HepG2 (cell line): ENCODE measurements around the gene CEP68. TPM values are rescaled to one million over a fixed set of nuclear protein-coding genes. Genes with fewer than 3 reads are reported as not detected.

Source experiments
- polyA plus RNA-seq, 8 experiments: library from polyadenylated mRNA; depleted of rRNA in 3 of 8; stranded (reverse) in 7 of 8; unstranded in 1 of 8; fragments of >200 nt; fragmentation: Illumina TruSeq in 4 of 8; extraction: Trizol in 4 of 8; gene quantifications; 2 replicates each; pipeline versions ENCODE4 v1.2.1 to v1.2.3, GENCODE V29; 2011 to 2016; ENCODE audit warnings: low read depth in 4 of 8, missing spikeins in 1 of 8, mixed read lengths in 1 of 8; ENCODE audit not compliant: insufficient read depth in 1 of 8
- total RNA-seq, 5 experiments: library from RNA; depleted of rRNA; stranded (reverse); fragments of >200 nt; fragmentation: Illumina TruSeq; extraction: Trizol; gene quantifications; 2 replicates each; pipeline ENCODE4 v1.2.3, GENCODE V29; 2016; ENCODE audit warnings: low read depth in 1 of 5

The CEP68 gene
- total and polyA plus RNA-seq, 2 of the 13 experiments (the other 11 are each of a cell fraction or from before 2014, with no cell fraction given), result 5.7 to 9.3 TPM

Other genes with a start within 250 kb of the CEP68 start
- gene SLC1A4, start 67.0 kb upstream of the CEP68 start, total RNA-seq (2016; rRNA removed; fragmentation: Illumina TruSeq; extraction: Trizol), result 24.4 and 39.6 TPM in 2 replicates
- gene SLC1A4, start 67.0 kb upstream of the CEP68 start, polyA plus RNA-seq (2011; rRNA removed), result 20.8 and 21.0 TPM in 2 replicates
- gene RAB1A, start 73.7 kb downstream of the CEP68 start, total RNA-seq (2016; rRNA removed; fragmentation: Illumina TruSeq; extraction: Trizol), result 206 and 311 TPM in 2 replicates
- 174 and 226 TPM in 2 replicates for gene RAB1A, start 73.7 kb downstream of the CEP68 start, polyA plus RNA-seq (2011; rRNA removed)
- 100 and 211 TPM in 2 replicates for gene ACTR2, start 171.4 kb downstream of the CEP68 start, total RNA-seq (2016; rRNA removed; fragmentation: Illumina TruSeq; extraction: Trizol)
- 47.2 and 51.2 TPM in 2 replicates for gene ACTR2, start 171.4 kb downstream of the CEP68 start, polyA plus RNA-seq (2011; rRNA removed)